ENCODE data around the gene PCNX3.
"Not testable (repeated sequence)": the region's sequence is repeated elsewhere in the genome, so short reads cannot be mapped to it uniquely, and the experiment has no call there.

Gene PCNX3

GRCh38 chr11:65654375-65655349, 39.1 kb downstream of the PCNX3 start:
- no peak for DNase-seq (ENCODE audit: low read depth in 2 of 2)

DNA sequence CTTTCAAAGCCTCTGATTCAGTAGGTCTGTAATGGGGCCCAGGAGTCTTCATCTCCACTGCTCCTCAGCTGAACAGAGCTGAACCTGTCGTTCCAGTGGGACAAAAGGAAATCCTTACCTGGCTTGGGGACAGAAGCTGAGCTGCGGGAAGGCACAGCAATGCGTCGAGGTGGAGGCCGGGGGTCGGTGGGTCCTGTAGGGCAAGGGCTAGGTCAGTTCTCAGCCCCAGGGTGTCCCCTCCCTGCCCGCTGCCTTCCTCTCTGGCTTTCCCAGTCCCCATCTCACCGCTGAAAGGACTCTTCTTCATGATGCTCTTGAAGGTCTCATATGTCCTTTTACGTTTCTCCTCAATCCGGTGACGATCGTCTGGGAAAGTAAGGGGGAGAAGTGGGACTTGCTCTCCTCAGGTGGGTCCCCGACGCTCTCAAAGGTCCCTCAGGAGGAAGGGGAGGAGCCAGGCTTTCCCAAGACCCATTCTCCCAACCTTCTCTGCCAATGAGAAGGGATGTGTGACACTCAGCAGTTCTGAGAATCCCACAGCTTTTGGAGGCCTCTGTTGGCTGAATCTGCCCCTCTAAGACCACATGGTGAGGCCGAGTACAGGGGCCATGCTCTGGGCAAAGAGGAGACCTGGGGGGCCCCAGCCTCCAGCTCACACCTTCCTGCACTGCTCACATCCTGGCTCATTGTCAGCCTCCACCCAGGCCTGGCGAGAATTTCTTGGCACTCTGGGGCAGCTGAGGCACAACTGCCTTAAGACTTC, 40.2 kb downstream of the PCNX3 start:
- DNase-seq (ENCODE audit: low read depth in 2 of 2) = no peak

DNA sequence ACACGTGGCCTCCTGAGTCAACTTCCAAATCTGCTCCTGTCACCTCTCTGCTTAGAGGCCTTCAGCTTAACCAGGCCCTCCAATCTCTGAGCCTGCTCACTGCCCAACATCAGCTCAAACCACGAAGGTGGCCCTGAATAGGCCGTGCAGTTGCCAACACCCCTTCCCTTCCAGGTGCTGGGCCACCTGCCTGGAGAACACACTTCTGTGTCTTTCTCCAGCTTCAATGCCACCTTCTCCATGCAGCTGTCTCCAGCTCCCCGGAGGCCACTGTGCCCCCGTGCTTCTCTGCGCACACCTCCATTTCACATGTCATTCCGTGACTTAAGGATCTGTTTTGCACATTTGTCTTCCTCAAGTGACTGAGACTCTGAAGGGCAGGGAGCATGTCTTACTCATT, 41.9 kb downstream of the PCNX3 start:
- DNase-seq (ENCODE audit: low read depth in 2 of 2) = no peak

DNA sequence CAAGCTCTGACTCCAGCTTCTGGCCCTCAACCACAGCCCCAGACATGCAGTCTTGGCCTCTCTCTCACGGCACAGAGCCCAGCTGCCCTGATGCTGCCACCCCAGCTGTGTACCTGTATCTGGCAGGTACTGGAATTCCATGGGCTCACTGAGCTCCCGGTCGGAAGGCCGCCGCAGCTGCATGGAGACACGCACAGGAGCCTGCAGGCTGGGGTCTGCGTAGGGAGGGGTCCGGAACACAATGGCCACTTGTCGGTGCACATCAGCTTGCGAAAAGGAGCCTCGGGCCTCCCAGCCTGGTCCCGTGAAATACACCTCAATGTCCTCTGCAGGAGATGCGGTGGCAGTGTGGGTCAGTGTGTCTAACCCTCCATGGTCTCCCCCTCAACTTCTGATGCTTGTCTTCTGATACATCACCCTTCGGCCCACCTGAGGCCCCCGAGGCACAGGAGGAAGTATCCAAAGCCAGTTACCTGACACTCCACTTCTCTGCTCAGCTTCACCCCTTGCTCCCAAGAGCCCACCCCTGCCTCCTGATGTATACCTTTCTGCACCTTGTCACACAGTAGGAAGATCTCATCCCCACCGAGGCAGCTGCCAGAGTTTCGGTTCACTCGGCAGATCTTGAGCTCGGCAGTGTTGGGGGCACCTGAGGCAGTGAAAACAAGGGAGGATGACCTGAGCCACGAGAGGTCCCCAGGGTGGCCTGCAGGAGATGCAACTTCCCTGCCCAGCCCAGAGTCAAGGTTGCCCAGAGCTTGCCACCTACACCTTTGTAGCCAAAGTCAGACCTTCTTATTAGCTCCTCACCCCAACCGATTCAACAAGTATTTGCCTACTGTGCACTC, 42.8 kb downstream of the PCNX3 start:
- no peak for DNase-seq (ENCODE audit: low read depth in 2 of 2)

DNA sequence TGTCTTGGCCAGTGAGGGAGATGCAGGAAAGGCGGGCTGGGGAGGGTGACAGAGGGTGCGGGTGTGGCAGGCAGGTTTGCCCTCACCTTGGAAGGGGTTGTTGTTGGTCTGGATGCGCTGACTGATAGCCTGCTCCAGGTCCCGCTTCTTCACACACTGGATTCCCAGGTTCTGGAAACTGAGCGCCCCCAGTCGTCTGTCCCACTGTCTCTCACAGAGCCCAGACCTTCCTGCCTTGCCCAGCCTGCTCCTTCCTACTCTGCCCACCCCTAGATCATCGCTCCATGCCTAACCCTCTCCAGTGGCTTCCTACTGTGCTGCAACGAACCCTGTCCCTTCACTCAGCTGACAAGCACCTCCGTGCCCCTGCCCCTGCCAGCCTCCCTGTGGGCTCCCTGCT, 44.5 kb downstream of the PCNX3 start:
- no peak for DNase-seq (ENCODE audit: low read depth in 2 of 2)

DNA sequence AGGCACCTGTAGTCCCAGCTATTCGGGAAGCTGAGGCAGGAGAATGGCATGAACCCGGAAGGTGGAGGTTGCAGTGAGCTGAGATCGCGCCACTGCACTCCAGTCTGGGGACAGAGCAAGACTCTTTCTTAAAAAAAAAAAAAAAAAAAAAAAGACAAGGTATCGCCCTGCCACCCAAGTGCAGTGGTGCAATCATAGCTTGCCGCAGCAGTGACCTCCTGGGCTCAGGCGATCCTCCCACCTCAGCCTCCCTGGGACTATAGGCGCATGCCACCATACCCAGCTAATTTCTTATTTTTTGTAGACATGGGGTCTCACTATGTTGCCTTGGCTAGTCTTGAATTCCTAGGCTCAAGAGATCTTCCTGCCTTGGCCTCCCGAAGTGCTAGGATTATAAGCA, 45.3 kb downstream of the PCNX3 start:
- not testable (repeated sequence) for DNase-seq (ENCODE audit: low read depth in 2 of 2)

- DNase-seq (ENCODE audit: low read depth in 2 of 2) = no peak
Measured at GRCh38 chr11:65661599-65662246, 46.1 kb downstream of the PCNX3 start.

DNA sequence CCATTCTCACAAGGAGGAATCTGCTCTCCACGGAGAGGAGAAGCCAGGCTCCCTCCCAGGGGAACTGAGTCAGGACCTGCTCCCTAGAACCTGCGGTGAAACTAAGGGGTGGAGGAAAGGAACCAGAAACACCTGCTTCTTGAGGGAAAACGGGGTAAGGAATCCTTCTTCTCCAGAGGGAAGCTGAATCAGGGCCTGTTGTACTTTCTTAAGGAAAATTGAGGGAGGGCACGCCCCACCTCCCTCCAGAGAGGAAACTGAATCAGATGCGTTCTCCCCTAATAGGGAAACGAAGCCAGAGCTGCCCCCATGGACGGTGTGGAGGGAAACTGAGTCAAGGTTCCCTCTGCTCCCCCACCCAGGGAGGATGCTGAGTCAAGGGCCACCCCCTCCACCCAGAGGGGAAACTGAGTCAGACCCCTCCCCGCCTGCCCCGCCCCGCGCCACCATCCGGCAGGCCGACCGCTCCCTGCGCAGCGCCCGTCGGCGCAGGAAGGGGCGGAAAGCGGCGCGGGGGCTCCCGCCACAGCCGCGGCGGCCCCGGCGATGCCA, 46.7 kb downstream of the PCNX3 start:
- DNase-seq (ENCODE audit: low read depth in 2 of 2) = no peak

DNA sequence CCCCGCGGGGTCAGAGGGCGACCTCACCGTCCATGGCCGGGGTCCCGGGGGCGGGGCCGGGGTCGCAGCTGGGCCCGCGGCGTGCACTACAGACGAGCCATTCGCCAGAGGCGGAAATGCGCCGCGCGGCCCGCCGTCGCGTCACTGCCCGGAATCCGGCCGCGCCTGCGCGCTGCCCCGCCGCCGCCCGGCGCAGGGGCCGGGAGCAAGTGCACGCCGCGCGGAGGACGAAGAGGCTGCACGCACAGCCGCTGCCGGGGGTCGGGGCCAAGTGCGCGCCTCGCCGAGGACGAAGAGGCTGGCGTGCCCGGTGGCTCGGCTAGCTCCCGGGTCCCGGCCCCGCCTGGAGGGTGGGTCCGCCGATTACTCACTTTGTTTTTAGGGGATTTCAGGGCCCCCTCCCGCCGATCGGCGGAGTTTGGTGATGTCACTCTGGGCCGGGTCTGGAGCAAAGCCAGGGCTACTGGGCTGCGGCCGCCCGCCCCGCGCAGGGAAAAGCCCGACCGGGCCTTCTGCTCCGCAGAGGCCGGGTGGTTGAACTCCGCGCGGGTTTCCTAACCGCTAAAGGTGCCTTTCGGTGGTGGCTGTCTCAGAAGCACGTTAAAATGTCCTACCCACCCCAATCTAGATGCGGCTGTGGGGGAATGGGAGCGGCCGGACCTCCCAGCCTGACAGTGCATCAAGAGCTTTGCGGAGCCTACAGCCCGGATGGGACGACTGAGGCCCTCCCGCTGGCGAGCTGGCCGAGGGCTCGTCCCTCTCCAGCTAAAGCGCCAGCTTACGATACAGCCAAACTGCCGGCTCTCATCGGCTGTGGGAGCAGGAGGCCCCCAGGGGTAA, 47.4 kb downstream of the PCNX3 start, which contains the start of gene RELA:
Gene RELA (minus strand): TSS at position 118 of the 840 bp plus-strand sequence. CDS start 84 bp downstream, at position 34.
- peak; percentile 93 to 94 for DNase-seq (ENCODE audit: low read depth in 2 of 2)

GRCh38 chr11:65663639-65664200, 48.1 kb downstream of the PCNX3 start:
- DNase-seq (ENCODE audit: low read depth in 2 of 2) = peak; percentile 53 to 56

GRCh38 chr11:65672180-65672860, 56.7 kb downstream of the PCNX3 start:
- no peak for DNase-seq (ENCODE audit: low read depth in 2 of 2)

DNA sequence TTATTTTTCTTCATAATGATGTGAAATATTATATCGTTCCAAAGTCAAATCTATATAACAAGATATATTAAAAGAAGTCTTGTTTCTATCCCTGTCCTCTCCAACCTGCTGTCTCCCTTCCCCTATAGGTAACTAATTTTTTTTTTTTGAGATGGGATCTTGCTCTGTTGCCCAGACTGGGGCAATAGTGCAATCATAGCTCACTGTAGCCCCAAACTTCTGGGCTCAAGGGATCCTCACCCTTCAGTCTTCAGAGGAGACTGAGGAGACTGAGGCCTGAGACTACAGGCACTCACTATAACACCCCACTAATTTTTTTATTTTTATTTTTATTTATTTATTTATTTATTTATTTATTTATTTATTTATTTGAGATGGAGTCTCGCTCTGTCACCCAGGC, 57.4 kb downstream of the PCNX3 start:
- DNase-seq (ENCODE audit: low read depth in 2 of 2) = no peak

DNA sequence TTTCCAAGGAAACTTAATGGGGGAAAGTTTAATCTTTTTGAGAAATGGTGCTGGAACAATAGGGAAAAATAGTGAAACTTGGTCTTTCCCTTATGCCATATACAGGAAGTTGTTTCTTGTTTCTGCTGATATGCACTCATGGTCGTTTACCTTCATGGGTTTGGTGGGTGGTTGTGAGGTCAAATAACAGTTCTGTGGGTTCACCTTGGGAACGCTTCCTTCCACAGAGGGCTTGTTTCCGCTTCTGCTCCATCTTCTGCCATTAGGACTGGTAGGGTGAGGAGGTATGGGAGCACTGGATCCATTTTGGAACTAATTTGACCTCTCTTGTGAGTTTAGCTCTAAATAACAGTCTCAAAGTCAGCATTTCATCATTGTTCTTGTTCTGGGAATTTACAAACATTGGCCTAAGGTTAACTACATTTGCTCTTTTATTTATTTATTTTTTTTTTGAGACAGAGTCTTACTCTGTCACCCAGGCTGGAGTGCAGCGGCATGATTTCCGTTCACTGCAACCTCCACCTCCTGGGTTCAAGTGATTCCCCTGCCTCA, 64.7 kb downstream of the PCNX3 start:
- DNase-seq (ENCODE audit: low read depth in 2 of 2) = no peak

- DNase-seq (ENCODE audit: low read depth in 2 of 2) = not testable (repeated sequence)
Measured at GRCh38 chr11:65683480-65683879, 67.9 kb downstream of the PCNX3 start.

DNA sequence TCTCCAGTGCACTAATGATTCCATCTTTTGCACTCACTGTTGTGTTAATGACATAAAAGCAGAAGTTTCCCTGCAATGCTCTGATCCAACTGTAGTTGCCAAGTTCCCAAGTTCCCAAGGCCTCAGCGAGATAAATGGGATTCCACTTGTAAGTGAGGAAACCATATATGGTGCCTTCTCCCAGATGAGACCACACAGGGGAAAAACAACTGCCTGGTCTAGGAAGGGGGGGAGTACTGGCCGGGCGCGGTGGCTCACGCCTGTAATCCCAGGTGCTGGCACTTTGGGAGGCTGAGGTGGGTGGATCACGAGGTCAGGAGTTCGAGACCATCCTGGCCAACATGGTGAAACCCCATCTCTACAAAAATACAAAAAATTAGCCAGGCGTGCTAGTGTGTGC, 70.4 kb downstream of the PCNX3 start:
- DNase-seq (ENCODE audit: low read depth in 2 of 2) = no peak
